WTC11 (cell line): ENCODE measurements around the gene PHLPP1.

Experiments used
- ATF1 ChIP-seq: sonication (generic); formaldehyde crosslinking; IDR thresholded peaks from 2 replicates; pipeline ENCODE4 v1.8.1; 2023; ENCODE audit warnings: mild to moderate bottlenecking, moderate library complexity, missing genetic modification reagents
- ATF6 ChIP-seq: sonication (generic); formaldehyde crosslinking; IDR thresholded peaks from 2 replicates; pipeline ENCODE4 v1.8.1; 2023; ENCODE audit warnings: mild to moderate bottlenecking, missing genetic modification reagents
- CBFB ChIP-seq: sonication (generic); formaldehyde crosslinking; IDR thresholded peaks from 2 replicates; pipeline ENCODE4 v1.8.1; 2022; ENCODE audit warnings: mild to moderate bottlenecking, low read depth, missing genetic modification reagents
- E2F1 ChIP-seq: sonication (generic); formaldehyde crosslinking; IDR thresholded peaks from 2 replicates; pipeline ENCODE4 v1.8.0; 2022; ENCODE audit warnings: mild to moderate bottlenecking, missing genetic modification reagents
- FOXJ3 ChIP-seq: sonication (generic); formaldehyde crosslinking; IDR thresholded peaks from 2 replicates; pipeline ENCODE4 v1.9.0; 2021; ENCODE audit warnings: missing genetic modification reagents, mild to moderate bottlenecking, borderline replicate concordance
- GTF2I ChIP-seq: fragments of 250-450 bp; sonication (Bioruptor Pico); conservative IDR thresholded peaks from 2 replicates; pipeline ENCODE4 v1.4.0; 2021; ENCODE audit warnings: mild to moderate bottlenecking
- ZNF121 ChIP-seq: sonication (generic); formaldehyde crosslinking; IDR thresholded peaks from 2 replicates; pipeline ENCODE4 v1.8.0; 2023; ENCODE audit warnings: missing genetic modification reagents
- TF ChIP-seq, protein P1 (sequence below): fragments of 200-600 bp; IDR thresholded peaks from 2 replicates; pipeline ENCODE4 v1.8.0; 2022; ENCODE audit warnings: antibody characterized with exemption
- TF ChIP-seq, protein P2 (sequence below): sonication (generic); formaldehyde crosslinking; conservative IDR thresholded peaks from 2 replicates; pipeline ENCODE4 v1.8.1; 2022; ENCODE audit warnings: mild to moderate bottlenecking, missing genetic modification reagents
- TF ChIP-seq, protein P3 (sequence below): sonication (generic); formaldehyde crosslinking; IDR thresholded peaks from 2 replicates; pipeline ENCODE4 v1.8.0; 2022; ENCODE audit warnings: mild to moderate bottlenecking, missing genetic modification reagents

GRCh38 chr18:63007231-63007630, 291.9 kb downstream of the PHLPP1 start:
- TF ChIP-seq, protein P1, sequence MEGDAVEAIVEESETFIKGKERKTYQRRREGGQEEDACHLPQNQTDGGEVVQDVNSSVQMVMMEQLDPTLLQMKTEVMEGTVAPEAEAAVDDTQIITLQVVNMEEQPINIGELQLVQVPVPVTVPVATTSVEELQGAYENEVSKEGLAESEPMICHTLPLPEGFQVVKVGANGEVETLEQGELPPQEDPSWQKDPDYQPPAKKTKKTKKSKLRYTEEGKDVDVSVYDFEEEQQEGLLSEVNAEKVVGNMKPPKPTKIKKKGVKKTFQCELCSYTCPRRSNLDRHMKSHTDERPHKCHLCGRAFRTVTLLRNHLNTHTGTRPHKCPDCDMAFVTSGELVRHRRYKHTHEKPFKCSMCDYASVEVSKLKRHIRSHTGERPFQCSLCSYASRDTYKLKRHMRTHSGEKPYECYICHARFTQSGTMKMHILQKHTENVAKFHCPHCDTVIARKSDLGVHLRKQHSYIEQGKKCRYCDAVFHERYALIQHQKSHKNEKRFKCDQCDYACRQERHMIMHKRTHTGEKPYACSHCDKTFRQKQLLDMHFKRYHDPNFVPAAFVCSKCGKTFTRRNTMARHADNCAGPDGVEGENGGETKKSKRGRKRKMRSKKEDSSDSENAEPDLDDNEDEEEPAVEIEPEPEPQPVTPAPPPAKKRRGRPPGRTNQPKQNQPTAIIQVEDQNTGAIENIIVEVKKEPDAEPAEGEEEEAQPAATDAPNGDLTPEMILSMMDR, result no peak
- TF ChIP-seq ATF6 (CRISPR knock-in tag) (no peak), FOXJ3 (CRISPR knock-in tag) (no peak), E2F1 (CRISPR knock-in tag) (no peak), CBFB (CRISPR knock-in tag) (no peak), GTF2I (no peak), ZNF121 (CRISPR knock-in tag) (no peak), ATF1 (CRISPR knock-in tag) (no peak)
- TF ChIP-seq, protein P2, sequence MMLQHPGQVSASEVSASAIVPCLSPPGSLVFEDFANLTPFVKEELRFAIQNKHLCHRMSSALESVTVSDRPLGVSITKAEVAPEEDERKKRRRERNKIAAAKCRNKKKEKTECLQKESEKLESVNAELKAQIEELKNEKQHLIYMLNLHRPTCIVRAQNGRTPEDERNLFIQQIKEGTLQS (CRISPR knock-in tag), result no peak
- TF ChIP-seq, protein P3, sequence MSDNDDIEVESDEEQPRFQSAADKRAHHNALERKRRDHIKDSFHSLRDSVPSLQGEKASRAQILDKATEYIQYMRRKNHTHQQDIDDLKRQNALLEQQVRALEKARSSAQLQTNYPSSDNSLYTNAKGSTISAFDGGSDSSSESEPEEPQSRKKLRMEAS, result no peak
